GM13976 (cell line): Measurements from ENCODE around the gene RNU4-1.

Source experiments
- DNase-seq: peaks from one replicate; pipeline ENCODE4 v3.0.0; 2012; ENCODE audit warnings: low spot score
- in situ Hi-C: fragments of 300-500 bp; cut with MboI; formaldehyde crosslinking; loops from one replicate; pipeline ENCODE4 v1.12.0; 2022; ENCODE audit warnings: low sequenced_read_pairs, mixed read lengths, inconsistent platforms; ENCODE audit not compliant: unreplicated experiment
- TF ChIP-seq, protein P1 (sequence below): IDR thresholded peaks from 2 replicates; pipeline ENCODE4 v1.5.1; 2012; ENCODE audit warnings: borderline replicate concordance, mild to moderate bottlenecking; ENCODE audit not compliant: insufficient read depth; ENCODE audit errors: extremely low read depth, missing control alignments, control extremely low read depth

Gene RNU4-1

DNA sequence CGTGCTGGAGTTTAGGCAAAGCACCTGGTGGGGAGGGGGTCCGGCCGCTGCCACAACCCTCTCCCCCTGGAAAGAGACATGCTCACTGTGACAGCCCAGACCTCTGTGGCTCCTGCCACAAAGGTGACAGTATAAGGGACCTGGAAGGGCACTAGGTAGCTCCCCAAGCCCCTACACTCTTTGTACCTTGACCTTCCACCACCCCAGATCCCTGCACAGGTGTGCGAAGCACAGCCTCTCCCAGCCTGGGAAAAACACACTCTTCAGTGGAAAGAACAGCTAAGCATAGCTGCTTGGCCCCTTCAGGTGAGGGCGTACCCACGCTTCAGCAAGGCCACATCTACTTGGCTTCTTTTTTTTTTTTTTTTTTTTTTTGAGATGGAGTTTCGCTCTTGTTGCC, 39.5 kb upstream of the RNU4-1 start:
- no peak for DNase-seq
- TF ChIP-seq, protein P1, sequence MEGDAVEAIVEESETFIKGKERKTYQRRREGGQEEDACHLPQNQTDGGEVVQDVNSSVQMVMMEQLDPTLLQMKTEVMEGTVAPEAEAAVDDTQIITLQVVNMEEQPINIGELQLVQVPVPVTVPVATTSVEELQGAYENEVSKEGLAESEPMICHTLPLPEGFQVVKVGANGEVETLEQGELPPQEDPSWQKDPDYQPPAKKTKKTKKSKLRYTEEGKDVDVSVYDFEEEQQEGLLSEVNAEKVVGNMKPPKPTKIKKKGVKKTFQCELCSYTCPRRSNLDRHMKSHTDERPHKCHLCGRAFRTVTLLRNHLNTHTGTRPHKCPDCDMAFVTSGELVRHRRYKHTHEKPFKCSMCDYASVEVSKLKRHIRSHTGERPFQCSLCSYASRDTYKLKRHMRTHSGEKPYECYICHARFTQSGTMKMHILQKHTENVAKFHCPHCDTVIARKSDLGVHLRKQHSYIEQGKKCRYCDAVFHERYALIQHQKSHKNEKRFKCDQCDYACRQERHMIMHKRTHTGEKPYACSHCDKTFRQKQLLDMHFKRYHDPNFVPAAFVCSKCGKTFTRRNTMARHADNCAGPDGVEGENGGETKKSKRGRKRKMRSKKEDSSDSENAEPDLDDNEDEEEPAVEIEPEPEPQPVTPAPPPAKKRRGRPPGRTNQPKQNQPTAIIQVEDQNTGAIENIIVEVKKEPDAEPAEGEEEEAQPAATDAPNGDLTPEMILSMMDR = no peak
- in situ Hi-C loops = loop anchor here (10.0 kb wide), 1 partner anchor 102 kb away; the partner anchor contains the start of gene COX6A1

DNA sequence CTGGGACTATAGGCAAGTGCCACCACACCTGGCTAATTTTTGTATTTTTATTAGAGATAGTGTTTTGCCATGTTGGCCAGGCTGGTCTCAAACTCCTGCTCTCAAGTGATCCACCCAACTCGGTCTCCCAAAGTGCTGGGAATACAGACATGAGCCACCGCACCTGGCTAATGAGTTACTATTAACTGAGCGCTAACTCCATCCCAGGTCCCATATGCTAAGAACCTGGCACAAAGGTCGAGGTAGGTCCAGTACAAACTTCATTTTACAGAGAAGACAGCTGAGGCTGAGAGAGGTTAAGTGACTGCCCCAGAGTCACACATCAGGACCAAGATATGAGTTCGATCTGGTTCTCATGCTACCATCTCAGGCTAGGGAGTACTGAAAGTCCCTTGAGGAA, 39.0 kb upstream of the RNU4-1 start:
- in situ Hi-C loops = loop anchor here (10.0 kb wide), 1 partner anchor 103 kb away; the partner anchor contains the start of gene COX6A1
- DNase-seq = no peak
- TF ChIP-seq, protein P1 = no peak

DNA sequence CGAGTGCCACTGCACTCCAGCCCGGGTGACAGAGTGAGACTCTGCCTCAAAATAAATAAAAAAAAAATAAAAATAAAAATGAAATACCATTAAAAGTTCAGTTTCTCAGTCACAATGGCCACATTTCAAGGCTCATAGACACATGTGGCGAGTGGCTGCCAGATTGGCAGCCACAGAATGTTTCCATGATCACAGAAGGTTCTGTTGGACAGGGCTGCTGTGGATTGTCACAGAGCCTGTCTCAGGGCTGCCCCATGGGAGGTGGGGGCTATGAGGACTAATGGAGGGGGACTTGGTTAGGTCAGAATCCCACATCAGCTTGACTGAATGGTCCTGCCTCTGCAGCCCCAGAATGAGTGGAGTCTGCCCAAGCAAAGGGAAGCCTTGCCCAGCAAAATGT, 38.4 kb upstream of the RNU4-1 start:
- in situ Hi-C loops = loop anchor here (10.0 kb wide), 1 partner anchor 103 kb away; the partner anchor contains the start of gene COX6A1
- TF ChIP-seq, protein P1 = no peak
- DNase-seq = no peak

DNA sequence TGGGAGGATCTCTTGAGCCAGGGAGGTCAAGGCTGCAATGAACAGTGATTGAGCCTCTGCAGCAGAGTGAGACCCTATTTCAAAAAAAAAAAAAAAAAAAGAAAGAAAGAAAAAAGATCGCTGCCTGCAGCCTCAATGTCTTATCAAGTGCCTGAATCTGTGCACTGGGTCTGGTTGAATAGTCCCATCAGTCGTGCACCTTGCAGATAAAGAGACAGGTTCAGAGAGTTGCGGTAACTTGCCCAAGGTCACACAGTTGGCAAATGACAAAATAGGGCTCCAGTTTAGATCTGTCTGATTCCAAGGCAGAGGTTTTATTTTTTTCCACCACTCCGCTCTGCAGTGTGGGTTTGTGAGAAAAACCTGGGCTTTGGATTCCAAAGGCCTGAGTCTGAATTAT, 35.2 kb upstream of the RNU4-1 start:
- in situ Hi-C loops = no loop called here
- TF ChIP-seq, protein P1 = no peak
- no peak for DNase-seq

DNA sequence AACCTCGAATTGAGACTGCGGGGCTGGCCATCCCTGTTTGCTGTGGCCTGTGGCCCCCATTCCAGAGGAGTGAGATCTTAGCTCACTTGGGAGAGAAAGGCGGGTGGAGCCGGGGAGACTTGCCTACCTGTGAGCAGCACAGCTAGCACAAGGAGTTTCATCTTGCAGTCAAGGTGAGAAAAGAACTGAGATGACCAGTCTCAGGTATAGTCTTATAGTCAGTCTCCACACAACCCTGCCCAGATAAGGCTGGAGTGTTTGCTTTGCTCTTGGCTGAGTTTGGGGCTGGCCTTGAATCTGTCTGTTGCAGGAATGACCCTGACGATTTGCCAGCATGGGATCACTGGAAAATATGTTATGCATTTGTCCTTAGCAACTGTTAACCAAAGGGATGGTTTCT, 34.6 kb upstream of the RNU4-1 start, which contains the start of gene PLA2G1B:
Gene PLA2G1B, minus strand, starts transcription at position 187 of the 400 bp plus-strand sequence. Its CDS starts 26 bp downstream, at position 161.
- no peak for DNase-seq
- in situ Hi-C loops = no loop called here

DNA sequence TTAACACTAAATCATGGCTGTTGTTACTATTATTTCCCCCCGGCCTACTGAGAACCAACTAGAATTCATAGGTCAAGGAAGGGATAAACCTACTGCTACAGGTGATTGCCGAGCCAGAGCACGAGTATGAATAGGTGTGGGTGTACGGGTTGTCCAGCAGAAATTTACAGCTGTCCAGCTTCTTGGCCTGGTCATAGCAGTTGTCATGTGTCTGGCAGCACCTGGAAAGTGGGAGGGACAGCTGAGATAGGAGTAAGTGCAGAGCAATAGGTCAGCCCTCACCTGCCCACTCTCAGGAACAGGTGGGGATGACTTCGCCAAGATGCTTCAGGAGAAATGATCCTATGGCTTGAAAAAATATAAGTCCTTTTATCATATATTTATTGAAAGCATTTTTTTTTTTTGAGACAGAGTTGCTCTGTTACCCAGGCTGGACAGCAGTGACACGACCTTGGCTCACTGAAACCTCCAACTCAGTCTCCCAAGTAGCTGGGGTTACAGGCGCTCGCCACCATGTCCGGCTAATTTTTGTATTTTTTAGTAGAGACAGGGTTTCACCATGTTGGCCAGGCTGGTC, 31.9 kb upstream of the RNU4-1 start:
- no peak for DNase-seq
- in situ Hi-C loops = no loop called here
- TF ChIP-seq, protein P1 = no peak

More for the DNA sequence above, 34.6 kb upstream of the RNU4-1 start, which contains the start of gene PLA2G1B:
- TF ChIP-seq, protein P1 = no peak

DNA sequence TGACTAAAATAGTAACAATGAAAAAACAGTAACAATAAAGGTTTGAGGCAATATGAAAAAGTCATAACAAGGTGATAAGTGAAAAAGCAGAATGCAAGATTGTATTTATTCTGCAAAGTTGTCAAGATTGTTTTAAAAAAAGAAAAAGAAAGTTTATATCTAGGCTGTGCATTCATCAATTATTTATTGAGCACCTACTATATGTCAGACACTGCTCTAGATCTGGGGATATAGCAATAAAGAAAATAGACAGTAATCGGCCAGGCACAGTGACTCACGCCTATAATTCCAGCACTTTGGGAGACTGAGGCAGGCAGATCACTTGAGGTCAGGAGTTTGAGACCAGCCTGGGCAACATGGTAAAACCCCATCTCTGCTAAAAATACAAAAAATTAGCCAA, 30.7 kb upstream of the RNU4-1 start:
- in situ Hi-C loops = no loop called here
- no peak for DNase-seq
- TF ChIP-seq, protein P1 = no peak
